ENCODE measurements around the gene ARL10. TPM values are rescaled to one million over a fixed set of nuclear protein-coding genes. Genes with fewer than 3 reads are reported as not detected.

ARL10 gene
- total and polyA plus RNA-seq, 4 donors, result 0.35 to 2.2 (median 1.5) TPM

DNA sequence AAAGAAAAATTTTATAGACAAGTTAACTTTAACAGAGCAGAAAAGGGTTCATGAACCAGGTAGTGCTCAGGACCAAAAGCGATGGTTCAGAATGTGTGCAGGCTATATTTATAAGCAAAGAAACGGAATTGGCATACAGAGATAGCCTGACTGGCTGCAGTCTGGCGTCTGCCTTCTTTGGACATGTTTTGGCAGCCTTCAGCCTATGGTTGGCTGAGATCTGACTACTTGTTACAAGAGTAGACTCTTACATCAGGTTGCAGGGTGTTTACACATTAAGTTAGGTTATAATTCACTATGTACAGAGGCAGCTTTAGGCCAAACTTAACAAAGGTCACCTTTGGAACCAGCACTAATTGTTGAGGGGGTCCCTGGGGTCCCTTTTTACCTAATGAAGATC is 16.1 kb downstream of the ARL10 start:
- H3K36me3 ChIP-seq (ENCODE audit: control insufficient read depth in 4 of 4, insufficient read depth in 3 of 4, low read depth in 1 of 4, low read length in 3 of 4), result peaks cover 10 to 53% (median 23%) of the 10 kb centered on the region in 4 donors
- TF ChIP-seq, protein P1, sequence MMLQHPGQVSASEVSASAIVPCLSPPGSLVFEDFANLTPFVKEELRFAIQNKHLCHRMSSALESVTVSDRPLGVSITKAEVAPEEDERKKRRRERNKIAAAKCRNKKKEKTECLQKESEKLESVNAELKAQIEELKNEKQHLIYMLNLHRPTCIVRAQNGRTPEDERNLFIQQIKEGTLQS (IDR thresholded peaks at IDR 0.05), result no peak
- no peak for TF ChIP-seq RAD21 (IDR thresholded peaks at IDR 0.05)
- TF ChIP-seq, protein P2, sequence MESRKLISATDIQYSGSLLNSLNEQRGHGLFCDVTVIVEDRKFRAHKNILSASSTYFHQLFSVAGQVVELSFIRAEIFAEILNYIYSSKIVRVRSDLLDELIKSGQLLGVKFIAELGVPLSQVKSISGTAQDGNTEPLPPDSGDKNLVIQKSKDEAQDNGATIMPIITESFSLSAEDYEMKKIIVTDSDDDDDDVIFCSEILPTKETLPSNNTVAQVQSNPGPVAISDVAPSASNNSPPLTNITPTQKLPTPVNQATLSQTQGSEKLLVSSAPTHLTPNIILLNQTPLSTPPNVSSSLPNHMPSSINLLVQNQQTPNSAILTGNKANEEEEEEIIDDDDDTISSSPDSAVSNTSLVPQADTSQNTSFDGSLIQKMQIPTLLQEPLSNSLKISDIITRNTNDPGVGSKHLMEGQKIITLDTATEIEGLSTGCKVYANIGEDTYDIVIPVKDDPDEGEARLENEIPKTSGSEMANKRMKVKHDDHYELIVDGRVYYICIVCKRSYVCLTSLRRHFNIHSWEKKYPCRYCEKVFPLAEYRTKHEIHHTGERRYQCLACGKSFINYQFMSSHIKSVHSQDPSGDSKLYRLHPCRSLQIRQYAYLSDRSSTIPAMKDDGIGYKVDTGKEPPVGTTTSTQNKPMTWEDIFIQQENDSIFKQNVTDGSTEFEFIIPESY (IDR thresholded peaks at IDR 0.05), result no peak
- TF ChIP-seq CTCF (IDR thresholded peaks at IDR 0.05; ENCODE audit: low read depth, low read length, missing input control), result no peak
- TF ChIP-seq TAF1 (conservative IDR thresholded peaks at IDR 0.05), result no peak
- TF ChIP-seq RXRA (IDR thresholded peaks at IDR 0.05), result no peak
- H3K27ac ChIP-seq (ENCODE audit: low read depth in 1 of 2, low read length in 2 of 2), result no peak overlapping the region
- WGBS, result 87% methylated on average over 3 of the region's 3 CpGs
- peaks cover 0 to 2% (median under 1%) of the 10 kb centered on the region in 4 donors for H3K4me1 ChIP-seq (ENCODE audit: control insufficient read depth in 4 of 4, insufficient read depth in 4 of 4, low read length in 3 of 4)
- H3K4me3 ChIP-seq (ENCODE audit: low read depth in 1 of 3, low read length in 3 of 3), result no peak overlapping the region
- no peak for DNase-seq (ENCODE audit: low spot score)
- H3K9me3 ChIP-seq (ENCODE audit: control insufficient read depth in 4 of 4, low read length in 3 of 4), result no peaks in the 10 kb centered on the region
- H3K9ac ChIP-seq (ENCODE audit: low read depth in 1 of 2, low read length in 2 of 2), result no peak overlapping the region
- no peaks in the 10 kb centered on the region for H3K27me3 ChIP-seq (ENCODE audit: control insufficient read depth in 4 of 4, insufficient read depth in 4 of 4, low read length in 3 of 4)

- no peak for DNase-seq (ENCODE audit: low spot score)
- Histone ChIP-seq H3K27me3 (ENCODE audit: control insufficient read depth in 4 of 4, insufficient read depth in 4 of 4, low read length in 3 of 4) (no peaks in the 10 kb centered on the region), H3K4me1 (ENCODE audit: control insufficient read depth in 4 of 4, insufficient read depth in 4 of 4, low read length in 3 of 4) (peaks cover 2 to 7% (median 6%) of the 10 kb centered on the region in 4 donors), H3K27ac (ENCODE audit: low read depth in 1 of 2, low read length in 2 of 2) (no peak overlapping the region), H3K9ac (ENCODE audit: low read depth in 1 of 2, low read length in 2 of 2) (no peak overlapping the region), H3K9me3 (ENCODE audit: control insufficient read depth in 4 of 4, low read length in 3 of 4) (no peaks in the 10 kb centered on the region), H3K4me3 (ENCODE audit: low read depth in 1 of 3, low read length in 3 of 3) (no peak overlapping the region), H3K36me3 (ENCODE audit: control insufficient read depth in 4 of 4, insufficient read depth in 3 of 4, low read depth in 1 of 4, low read length in 3 of 4) (peaks cover 10 to 53% (median 23%) of the 10 kb centered on the region in 4 donors)
- WGBS, result 97% methylated on average over 3 of the region's 3 CpGs
- TF ChIP-seq FOXA1 (IDR thresholded peaks at IDR 0.05) (no peak), HNF4G (IDR thresholded peaks at IDR 0.05) (no peak), MAX (IDR thresholded peaks at IDR 0.05) (no peak), CTCF (IDR thresholded peaks at IDR 0.05; ENCODE audit: low read depth, low read length, missing input control) (no peak), YY1 (IDR thresholded peaks at IDR 0.05) (no peak), EGR1 (IDR thresholded peaks at IDR 0.05; ENCODE audit: low read depth in 2 of 2) (no peak), GABPA (IDR thresholded peaks at IDR 0.05 in 1 of 2, conservative IDR thresholded peaks at IDR 0.05 in 1 of 2) (no peak), RXRA (IDR thresholded peaks at IDR 0.05) (no peak), SP1 (IDR thresholded peaks at IDR 0.05) (no peak), JUND (IDR thresholded peaks at IDR 0.05) (no peak), TAF1 (conservative IDR thresholded peaks at IDR 0.05) (no peak), FOXA2 (IDR thresholded peaks at IDR 0.05) (no peak), NR2F2 (IDR thresholded peaks at IDR 0.05) (no peak), HNF4A (conservative IDR thresholded peaks at IDR 0.05) (no peak), RAD21 (IDR thresholded peaks at IDR 0.05) (no peak)
- TF ChIP-seq, protein P3, sequence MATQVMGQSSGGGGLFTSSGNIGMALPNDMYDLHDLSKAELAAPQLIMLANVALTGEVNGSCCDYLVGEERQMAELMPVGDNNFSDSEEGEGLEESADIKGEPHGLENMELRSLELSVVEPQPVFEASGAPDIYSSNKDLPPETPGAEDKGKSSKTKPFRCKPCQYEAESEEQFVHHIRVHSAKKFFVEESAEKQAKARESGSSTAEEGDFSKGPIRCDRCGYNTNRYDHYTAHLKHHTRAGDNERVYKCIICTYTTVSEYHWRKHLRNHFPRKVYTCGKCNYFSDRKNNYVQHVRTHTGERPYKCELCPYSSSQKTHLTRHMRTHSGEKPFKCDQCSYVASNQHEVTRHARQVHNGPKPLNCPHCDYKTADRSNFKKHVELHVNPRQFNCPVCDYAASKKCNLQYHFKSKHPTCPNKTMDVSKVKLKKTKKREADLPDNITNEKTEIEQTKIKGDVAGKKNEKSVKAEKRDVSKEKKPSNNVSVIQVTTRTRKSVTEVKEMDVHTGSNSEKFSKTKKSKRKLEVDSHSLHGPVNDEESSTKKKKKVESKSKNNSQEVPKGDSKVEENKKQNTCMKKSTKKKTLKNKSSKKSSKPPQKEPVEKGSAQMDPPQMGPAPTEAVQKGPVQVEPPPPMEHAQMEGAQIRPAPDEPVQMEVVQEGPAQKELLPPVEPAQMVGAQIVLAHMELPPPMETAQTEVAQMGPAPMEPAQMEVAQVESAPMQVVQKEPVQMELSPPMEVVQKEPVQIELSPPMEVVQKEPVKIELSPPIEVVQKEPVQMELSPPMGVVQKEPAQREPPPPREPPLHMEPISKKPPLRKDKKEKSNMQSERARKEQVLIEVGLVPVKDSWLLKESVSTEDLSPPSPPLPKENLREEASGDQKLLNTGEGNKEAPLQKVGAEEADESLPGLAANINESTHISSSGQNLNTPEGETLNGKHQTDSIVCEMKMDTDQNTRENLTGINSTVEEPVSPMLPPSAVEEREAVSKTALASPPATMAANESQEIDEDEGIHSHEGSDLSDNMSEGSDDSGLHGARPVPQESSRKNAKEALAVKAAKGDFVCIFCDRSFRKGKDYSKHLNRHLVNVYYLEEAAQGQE (IDR thresholded peaks at IDR 0.05), result no peak
- TF ChIP-seq, protein P2 (IDR thresholded peaks at IDR 0.05), result no peak
- TF ChIP-seq, protein P1 (IDR thresholded peaks at IDR 0.05), result no peak
Observed at GRCh38 chr5:176381979-176382378, 16.7 kb downstream of the ARL10 start.
